GM18870 (cell line): ENCODE data around the gene ERCC5.
A peak's percentile ranks its signal among the peaks of the same experiment; 100 is the strongest.

ENCODE experiments used
- ATAC-seq: cut with Tn5 transposase; IDR thresholded peaks from one replicate; pipeline ENCODE4 v1.9.1; 2021; ENCODE audit warnings: moderate library complexity; ENCODE audit not compliant: unreplicated experiment

ERCC5 gene

GRCh38 chr13:102881819-102882686 lies 36.2 kb downstream of the ERCC5 start:
- no peak for ATAC-seq

GRCh38 chr13:102892503-102892902 lies 46.7 kb downstream of the ERCC5 start:
- ATAC-seq: no peak

GRCh38 chr13:102897371-102898138 lies 51.7 kb downstream of the ERCC5 start:
- ATAC-seq: no peak

- ATAC-seq: no peak
These were observed 54.4 kb downstream of the ERCC5 start for GRCh38 chr13:102900193-102900608.

GRCh38 chr13:102901056-102901455 lies 55.2 kb downstream of the ERCC5 start:
- ATAC-seq: no peak

- no peak for ATAC-seq
These were observed 55.9 kb downstream of the ERCC5 start for GRCh38 chr13:102901615-102902305.

GRCh38 chr13:102902789-102903347 lies 57.0 kb downstream of the ERCC5 start:
- no peak for ATAC-seq

GRCh38 chr13:102903659-102904407 lies 58.0 kb downstream of the ERCC5 start:
- ATAC-seq: no peak

- no peak for ATAC-seq
These were observed 58.6 kb downstream of the ERCC5 start for GRCh38 chr13:102904408-102904862.

- no peak for ATAC-seq
These were observed 60.3 kb downstream of the ERCC5 start for GRCh38 chr13:102905905-102906771.

- ATAC-seq: peak; percentile 86
These were observed 61.4 kb downstream of the ERCC5 start for GRCh38 chr13:102907016-102907756.

- no peak for ATAC-seq
These were observed 62.2 kb downstream of the ERCC5 start for GRCh38 chr13:102907886-102908515.

GRCh38 chr13:102909971-102910370 lies 64.1 kb downstream of the ERCC5 start:
- no peak for ATAC-seq

GRCh38 chr13:102911336-102911735 lies 65.5 kb downstream of the ERCC5 start:
- ATAC-seq: no peak

- no peak for ATAC-seq
These were observed 66.8 kb downstream of the ERCC5 start for GRCh38 chr13:102912599-102912998.

GRCh38 chr13:102913914-102914313 lies 68.1 kb downstream of the ERCC5 start:
- ATAC-seq: no peak

- ATAC-seq: no peak
These were observed 68.6 kb downstream of the ERCC5 start for GRCh38 chr13:102914339-102914930.
